NCI-H345 (cell line): Measurements from ENCODE around the gene NFAT5.
"Not testable (repeated sequence)": the region's sequence is repeated elsewhere in the genome, so short reads cannot be mapped to it uniquely, and the experiment has no call there.

Source experiments
- DNase-seq: peaks from one replicate; lab custom pipeline; 2025; lab: John Stamatoyannopoulos, UW

Gene NFAT5

DNA sequence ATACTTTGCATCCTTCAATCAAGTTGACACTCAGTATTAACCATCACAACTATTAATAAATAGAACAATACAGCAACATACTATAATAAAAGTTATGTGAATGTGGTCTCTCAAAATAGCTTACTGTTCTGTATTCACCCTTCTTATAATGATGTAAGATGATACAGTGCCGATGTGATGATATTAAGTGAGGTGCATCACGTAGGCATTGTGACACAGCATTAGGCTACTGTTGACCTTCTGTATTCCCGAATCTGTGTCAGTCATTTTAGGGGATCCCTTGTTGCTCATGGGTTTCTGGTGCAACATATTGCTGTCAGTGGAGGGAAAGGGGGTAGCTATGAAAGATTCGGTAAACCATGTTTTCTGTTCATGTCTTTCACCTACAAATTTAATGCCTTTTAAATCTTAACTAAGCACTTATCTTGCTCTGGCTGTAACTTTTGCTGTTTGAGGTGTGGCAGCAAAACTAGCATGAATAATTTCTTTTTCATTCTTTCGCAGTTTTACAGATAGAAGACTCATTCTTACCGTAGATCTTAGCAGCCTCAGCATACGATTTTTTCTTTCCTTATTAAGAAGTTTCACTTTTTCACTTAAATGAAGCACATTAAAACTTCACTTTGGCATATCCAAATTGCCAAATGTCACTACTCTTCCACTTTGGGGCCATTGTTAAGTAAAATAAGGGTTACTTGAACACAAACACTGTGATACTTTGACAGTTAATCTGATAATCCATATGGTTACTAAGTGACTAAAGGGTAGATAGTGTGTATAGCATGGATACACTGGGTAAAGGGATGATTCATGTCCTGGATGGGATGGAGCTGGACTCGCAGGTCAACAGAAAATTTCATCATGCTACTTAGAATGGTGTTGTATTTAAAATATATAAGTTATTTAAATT lies 29.6 kb downstream of the NFAT5 start:
- no peak for DNase-seq

- DNase-seq: no peak
Observed at GRCh38 chr16:69596801-69597200, 31.0 kb downstream of the NFAT5 start.

DNA sequence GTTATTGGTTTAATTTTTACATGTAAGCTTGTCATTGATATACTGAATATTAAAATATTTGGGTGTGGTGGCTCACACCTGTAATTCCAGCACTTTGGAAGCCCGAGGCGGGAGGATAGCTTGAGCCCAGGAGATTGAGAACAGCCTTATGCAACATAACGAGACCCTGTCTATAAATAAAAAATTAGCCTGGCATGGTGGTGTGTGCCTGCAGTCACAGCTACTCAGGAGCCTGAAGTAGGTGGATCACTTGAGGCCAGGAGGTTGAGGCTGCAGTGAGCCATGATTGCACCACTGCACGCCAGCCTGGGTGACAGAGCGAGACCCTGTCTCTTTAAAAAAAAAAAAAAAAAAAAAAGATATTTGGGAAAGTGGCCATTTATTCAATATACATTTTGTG lies 32.3 kb downstream of the NFAT5 start:
- no peak for DNase-seq

DNA sequence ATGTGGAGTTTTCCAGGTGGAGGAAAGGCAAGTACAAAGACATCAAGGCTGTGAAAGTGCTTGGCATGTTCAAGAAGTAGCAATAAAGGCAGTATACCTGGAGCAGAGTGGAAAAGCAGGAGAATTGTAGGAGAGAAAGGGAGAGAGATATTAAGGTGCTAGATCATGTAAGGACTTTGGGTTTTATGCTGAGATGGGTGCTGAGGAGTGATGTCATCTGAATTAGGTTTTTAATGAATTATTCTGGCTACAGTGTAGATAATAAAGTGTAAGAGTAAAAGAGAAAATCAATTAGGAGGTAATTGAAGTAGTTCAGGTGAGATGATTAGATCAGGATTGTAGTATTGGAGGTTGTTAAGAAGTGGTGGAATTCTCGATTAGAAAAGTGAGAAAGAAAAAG lies 34.0 kb downstream of the NFAT5 start:
- DNase-seq: no peak

GRCh38 chr16:69600202-69600601 lies 34.4 kb downstream of the NFAT5 start:
- DNase-seq: no peak

DNA sequence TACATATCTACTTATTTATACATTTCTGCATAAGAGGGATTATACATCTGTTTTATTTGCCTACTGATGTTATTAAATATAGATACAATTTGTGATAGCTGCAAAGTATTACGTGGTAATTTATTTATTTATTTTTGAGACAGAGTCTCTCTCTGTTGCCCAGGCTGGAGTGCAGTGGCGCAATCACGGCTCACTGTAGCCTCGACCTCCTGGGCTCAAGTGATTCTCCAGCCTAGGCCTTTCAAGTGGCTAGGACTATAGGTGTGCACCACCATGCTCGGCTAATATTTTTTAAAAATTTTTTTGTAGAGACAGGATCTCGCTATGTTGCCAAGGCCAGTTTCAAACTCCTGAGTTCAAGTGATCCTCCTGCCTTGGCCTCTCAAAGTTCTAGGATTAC lies 35.5 kb downstream of the NFAT5 start:
- no peak for DNase-seq

- no peak for DNase-seq
Observed at GRCh38 chr16:69606985-69607384, 41.2 kb downstream of the NFAT5 start.

GRCh38 chr16:69607674-69608073 lies 41.9 kb downstream of the NFAT5 start:
- DNase-seq: no peak

DNA sequence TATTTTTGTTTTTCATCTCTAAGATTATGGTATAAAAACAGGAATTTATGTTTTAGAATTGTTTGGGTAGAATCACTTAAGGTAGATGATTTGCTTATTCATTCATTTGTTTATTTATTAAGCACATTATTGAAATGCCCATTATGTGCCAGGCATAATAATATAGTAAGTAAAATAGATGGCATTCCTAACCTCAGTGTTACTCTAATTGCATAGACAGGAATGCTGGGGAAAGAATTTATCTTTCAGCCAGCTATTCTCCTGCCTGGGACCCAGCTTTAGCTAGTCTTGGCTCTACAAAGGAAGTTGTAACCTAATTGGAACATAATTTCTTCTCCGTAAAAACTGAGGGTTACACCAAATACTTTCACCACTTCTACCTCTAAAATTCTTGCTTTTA lies 44.6 kb downstream of the NFAT5 start:
- DNase-seq: no peak

DNA sequence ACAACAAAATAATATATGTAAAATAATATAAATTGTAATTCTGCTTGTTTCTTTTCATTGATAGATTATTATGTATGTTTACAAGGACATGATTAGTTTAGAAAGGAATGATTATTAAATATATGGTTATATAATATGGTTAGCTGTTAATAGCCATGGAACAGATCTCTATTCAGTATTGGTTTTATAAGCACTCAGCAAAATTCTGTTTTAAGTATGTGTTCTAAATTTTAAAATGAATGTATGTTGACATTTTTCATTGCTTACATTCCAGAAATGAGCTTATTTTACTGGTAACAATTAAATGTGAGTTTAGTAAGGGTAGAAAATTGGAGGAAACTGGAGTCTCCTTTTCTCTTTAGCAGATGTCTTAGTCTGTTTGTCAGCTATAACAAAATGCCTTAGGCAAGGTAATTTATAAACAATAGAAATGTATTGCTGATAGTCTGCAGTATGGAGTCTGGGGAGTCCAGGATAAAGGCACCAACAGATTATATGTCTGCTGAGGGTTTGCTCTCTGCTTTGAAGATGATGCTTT lies 45.4 kb downstream of the NFAT5 start:
- no peak for DNase-seq

- no peak for DNase-seq
Observed at GRCh38 chr16:69613378-69614154, 47.8 kb downstream of the NFAT5 start.

DNA sequence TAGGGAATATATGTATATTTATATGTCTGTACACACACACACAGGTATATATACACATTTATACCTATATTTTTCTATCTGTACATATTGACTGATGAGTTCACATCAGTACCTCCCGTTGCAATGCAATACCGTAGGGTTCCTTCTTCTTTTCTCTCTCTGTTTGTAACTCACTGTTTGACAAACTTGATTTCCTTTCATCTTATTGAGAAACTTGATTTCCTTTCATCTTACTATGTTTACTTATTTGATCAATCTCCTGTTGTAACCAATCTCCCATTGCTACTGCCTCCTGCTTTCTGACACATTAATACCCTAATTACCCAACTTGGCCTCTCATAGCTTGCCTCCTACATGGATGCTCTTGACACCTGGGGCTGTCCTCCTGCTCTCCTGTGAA lies 49.8 kb downstream of the NFAT5 start:
- no peak for DNase-seq

DNA sequence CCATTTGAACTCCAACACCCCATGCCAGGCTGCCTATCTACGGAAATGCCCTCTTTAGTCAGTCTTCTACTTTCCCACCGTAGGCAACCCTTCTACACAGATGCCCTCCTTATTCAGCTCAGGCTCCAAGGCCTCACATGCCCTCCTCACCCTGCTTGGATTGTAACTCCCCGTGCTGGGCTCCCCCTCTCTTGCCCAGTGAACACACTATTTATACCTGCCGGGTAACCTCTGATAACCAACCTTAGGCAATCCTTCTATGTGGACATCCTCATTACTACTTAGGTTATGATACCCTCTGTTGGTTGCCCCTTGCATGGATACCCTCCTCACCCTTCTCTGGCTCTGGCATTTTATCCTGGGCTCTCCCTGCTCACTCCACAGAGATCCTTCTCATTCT lies 50.3 kb downstream of the NFAT5 start:
- DNase-seq: no peak

- no peak for DNase-seq
Observed at GRCh38 chr16:69618307-69618706, 52.5 kb downstream of the NFAT5 start.

DNA sequence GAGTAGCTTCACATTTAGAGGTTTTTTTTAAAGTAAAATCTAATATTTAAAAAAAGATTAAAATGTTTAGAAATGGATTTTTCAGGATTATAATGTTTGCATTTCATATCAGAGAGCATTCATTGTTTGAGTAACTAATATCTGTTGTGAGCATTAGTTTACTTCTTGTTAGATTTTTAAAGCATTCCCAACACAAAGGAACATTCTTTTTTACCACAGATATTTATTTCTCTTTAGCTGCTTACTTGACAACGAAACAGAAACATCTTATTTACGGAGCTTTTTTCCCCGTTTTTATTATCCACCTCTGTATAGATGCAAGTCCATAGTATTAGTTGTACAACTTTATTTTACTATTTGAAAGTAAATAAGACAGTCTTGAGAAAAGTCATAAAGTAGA lies 53.0 kb downstream of the NFAT5 start:
- no peak for DNase-seq

DNA sequence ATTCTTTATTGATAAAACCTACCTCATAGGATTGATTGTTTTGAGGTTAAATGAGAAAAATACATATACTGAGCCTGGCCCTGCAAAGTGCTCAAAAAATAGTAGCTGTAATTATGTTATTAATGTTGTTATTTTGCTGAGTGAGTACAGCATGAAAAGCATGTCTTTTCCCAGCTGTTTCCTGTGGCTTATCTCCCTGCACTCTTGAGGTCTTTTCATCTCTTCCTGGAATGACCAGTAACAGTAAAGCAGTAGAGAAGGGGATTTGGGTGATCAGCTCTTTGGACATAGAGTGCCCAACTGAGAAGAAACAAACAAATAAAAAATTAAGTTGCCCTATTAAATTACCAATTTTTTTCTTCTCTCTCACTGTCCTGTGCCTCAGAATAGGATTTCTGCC lies 53.7 kb downstream of the NFAT5 start:
- DNase-seq: no peak

GRCh38 chr16:69620573-69620972 lies 54.8 kb downstream of the NFAT5 start:
- no peak for DNase-seq

DNA sequence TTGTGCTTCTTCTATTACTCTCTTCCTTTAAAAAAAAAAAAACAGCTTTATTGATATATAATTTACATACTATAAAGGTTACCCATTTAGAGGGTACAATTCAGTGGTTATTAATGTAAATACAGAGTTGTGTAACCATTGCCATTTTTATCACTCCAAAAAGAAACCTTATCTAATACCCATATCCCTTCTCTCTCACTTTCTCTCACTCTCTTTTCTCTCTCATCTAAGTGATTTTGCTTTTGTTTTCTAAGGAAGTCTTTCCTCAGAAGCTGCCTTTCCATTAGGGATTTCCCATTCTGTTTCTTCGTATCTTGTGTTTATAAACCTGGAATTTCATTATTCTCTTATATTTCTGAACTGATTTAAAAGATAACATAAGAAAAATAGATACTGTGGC lies 55.5 kb downstream of the NFAT5 start:
- DNase-seq: no peak

DNA sequence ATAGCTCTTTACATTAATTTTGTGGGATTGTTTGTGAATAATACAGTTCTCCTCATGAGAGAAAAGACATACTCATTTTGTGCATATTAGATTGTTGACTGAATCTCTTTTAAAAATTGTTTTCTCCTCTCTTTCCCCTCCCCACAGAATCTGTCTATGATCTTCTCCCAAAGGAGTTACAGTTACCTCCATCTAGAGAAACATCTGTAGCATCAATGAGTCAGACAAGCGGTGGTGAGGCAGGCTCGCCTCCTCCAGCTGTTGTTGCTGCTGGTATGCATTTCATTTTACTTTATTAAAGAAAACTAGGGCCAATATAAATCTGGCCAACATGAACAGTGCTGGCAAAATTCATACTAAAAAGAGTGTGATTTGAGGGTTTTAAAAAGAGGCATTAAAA lies 60.5 kb downstream of the NFAT5 start:
- no peak for DNase-seq

GRCh38 chr16:69632828-69633227 lies 67.1 kb downstream of the NFAT5 start:
- no peak for DNase-seq

GRCh38 chr16:69633375-69633774 lies 67.6 kb downstream of the NFAT5 start:
- DNase-seq: no peak

DNA sequence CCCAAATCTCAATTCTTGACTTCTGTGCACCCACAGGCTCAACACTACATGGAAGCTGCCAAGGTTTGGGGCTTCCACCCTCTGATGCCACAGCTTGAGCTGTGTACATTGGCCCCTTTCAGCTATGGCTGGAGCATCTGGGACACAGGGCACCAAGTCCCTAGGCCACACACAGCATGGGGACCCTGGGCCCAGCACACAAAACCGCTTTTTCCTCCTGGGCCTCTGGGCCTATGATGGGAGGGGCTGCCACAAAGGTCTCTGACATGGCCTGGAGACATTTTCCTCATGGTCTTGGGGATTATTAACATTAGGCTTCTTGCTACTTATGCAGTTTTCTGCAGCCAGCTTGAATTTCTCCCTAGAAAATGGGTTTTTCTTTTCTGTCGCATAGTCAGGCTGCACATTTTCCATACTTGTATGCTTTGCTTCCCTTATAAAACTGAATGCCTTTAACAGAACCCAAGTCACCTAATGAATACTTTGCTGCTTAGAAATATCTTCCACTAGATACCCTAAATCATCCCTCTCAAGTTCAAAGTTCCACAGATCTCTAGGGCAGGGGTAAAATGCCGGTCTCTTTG lies 70.9 kb downstream of the NFAT5 start:
- not testable (repeated sequence) for DNase-seq
